GM12864 (cell line): Measurements from ENCODE around the gene NKD1.
"Not testable (repeated sequence)": the region's sequence is repeated elsewhere in the genome, so short reads cannot be mapped to it uniquely, and the experiment has no call there.

ENCODE experiments used
- DNase-seq: peaks from one replicate; pipeline ENCODE4 v3.0.0-alpha.2; 2011; ENCODE audit warnings: low read depth
- H3K4me3 ChIP-seq: 2 replicates; pipeline ENCODE4 v1.5.1; 2011; ENCODE audit warnings: mild to moderate bottlenecking, low read depth, low read length, control low read depth
- CTCF ChIP-seq: IDR thresholded peaks from 2 replicates; pipeline ENCODE4 v1.5.1; 2011; ENCODE audit warnings: low read depth, mild to moderate bottlenecking, moderate library complexity, low read length, control low read depth, inconsistent platforms; ENCODE audit errors: missing control alignments

NKD1 gene

GRCh38 chr16:50535506-50536257 is 12.5 kb upstream of the NKD1 start:
- DNase-seq: no peak
- no peak overlapping the region for H3K4me3 ChIP-seq
- no peak for TF ChIP-seq CTCF

GRCh38 chr16:50536258-50536645 is 11.9 kb upstream of the NKD1 start:
- H3K4me3 ChIP-seq, DNase-seq: not testable (repeated sequence)

- no peak overlapping the region for H3K4me3 ChIP-seq
- DNase-seq: no peak
- no peak for TF ChIP-seq CTCF
Measured at GRCh38 chr16:50537533-50538290, 10.5 kb upstream of the NKD1 start.

GRCh38 chr16:50538411-50539052 is 9.7 kb upstream of the NKD1 start:
- no peak for DNase-seq
- H3K4me3 ChIP-seq: no peak overlapping the region
- no peak for TF ChIP-seq CTCF

- TF ChIP-seq CTCF: no peak
- DNase-seq: no peak
- H3K4me3 ChIP-seq: no peak overlapping the region
Measured at GRCh38 chr16:50539053-50539695, 9.0 kb upstream of the NKD1 start.

GRCh38 chr16:50539822-50540710 is 8.1 kb upstream of the NKD1 start:
- no peak for TF ChIP-seq CTCF
- DNase-seq: no peak
- no peak overlapping the region for H3K4me3 ChIP-seq
